ENCODE measurements around the gene SLC13A3. TPM values are rescaled to one million over a fixed set of nuclear protein-coding genes. Genes with fewer than 3 reads are reported as not detected.

The SLC13A3 gene
- total RNA-seq, 4 donors from 2014 or later, result 5.7 to 11.6 (median 9.3) TPM

DNA sequence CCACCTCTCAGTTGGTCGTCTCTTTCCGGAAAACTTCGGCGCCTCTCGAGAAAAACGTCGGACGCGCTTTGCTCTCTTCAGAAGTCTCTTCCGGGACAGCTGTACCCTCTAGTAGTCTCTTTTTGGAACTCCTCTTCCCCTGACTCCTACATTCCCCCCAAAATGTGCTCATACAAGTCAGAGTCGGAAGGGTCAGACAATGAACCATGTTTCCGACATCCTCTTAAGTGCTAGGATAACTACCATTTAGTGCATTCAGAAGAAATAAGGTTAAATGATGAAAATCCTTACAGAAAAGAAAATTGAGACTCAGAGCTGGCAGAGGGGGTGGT, 38.5 kb upstream of the SLC13A3 start:
- Histone ChIP-seq H3K4me3 (peak overlapping the region; percentile 0 to 89 (median 82)), H3K36me3 (peaks cover 0 to 22% (median 0%) of the 10 kb centered on the region in 3 donors), H3K27ac (peak overlapping the region; percentile 70 to 95 (median 84)), H3K4me1 (peaks cover 0 to 38% (median 18%) of the 10 kb centered on the region in 4 donors), H3K9me3 (no peaks in the 10 kb centered on the region), H3K27me3 (no peaks in the 10 kb centered on the region)
- 0% methylated on average over 12 of the region's 12 CpGs for WGBS, 2 donors
- DNase-seq (ENCODE audit: low spot score in 2 of 2), result no peak
- TF ChIP-seq POLR2A (IDR thresholded peaks at IDR 0.05) (no peak), EP300 (IDR thresholded peaks at IDR 0.05) (no peak)
- TF ChIP-seq, protein P1, sequence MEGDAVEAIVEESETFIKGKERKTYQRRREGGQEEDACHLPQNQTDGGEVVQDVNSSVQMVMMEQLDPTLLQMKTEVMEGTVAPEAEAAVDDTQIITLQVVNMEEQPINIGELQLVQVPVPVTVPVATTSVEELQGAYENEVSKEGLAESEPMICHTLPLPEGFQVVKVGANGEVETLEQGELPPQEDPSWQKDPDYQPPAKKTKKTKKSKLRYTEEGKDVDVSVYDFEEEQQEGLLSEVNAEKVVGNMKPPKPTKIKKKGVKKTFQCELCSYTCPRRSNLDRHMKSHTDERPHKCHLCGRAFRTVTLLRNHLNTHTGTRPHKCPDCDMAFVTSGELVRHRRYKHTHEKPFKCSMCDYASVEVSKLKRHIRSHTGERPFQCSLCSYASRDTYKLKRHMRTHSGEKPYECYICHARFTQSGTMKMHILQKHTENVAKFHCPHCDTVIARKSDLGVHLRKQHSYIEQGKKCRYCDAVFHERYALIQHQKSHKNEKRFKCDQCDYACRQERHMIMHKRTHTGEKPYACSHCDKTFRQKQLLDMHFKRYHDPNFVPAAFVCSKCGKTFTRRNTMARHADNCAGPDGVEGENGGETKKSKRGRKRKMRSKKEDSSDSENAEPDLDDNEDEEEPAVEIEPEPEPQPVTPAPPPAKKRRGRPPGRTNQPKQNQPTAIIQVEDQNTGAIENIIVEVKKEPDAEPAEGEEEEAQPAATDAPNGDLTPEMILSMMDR (IDR thresholded peaks at IDR 0.05), result no peak

DNA sequence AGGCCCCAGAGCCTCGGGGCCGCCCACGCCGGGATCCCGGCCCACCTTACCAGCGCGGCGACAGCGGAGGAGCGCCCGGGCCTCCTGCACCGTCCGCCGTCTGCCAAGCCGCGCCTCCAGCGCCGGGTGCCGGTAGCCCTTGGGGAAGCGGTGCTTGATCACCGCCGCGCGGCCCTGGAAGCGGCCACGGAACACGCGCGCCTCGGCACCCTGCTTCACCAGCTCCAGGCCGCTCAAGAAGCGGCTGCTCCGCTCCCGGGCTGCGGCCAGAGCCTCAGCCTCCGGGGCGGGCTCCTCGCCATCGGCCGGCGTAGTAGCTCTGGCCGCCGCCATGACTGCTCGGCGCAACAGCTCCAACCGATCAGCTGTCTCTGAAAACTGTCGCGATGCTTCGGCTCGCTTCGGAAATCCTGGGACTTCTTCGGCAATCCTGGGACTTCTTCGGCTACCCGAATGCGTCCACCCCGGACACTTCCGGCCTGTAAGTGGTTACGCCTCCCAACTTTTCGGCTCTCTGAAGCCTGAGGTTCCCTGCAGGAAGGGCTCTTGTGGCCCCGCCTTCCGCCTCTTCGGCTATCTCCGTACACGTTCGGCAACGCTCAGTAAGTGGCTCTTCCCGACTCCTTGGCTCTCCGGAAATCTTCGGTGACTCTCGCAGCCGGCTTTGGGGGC, 38.0 kb upstream of the SLC13A3 start, which contains the start of gene TP53RK:
Gene TP53RK, minus strand, starts transcription at position 363 of the 672 bp plus-strand sequence. Its CDS starts 30 bp downstream, at position 333.
- peak; percentile 97 to 99 for DNase-seq (ENCODE audit: low spot score in 2 of 2)
- H3K9me3 ChIP-seq, result no peaks in the 10 kb centered on the region
- H3K27me3 ChIP-seq, result no peaks in the 10 kb centered on the region
- H3K36me3 ChIP-seq, result peaks cover 0 to 24% (median 0%) of the 10 kb centered on the region in 3 donors
- TF ChIP-seq POLR2A (IDR thresholded peaks at IDR 0.05), result peak; percentile 90 to 91
- TF ChIP-seq, protein P1 (IDR thresholded peaks at IDR 0.05), result peak; percentile 24 to 90 (median 38)
- TF ChIP-seq EP300 (IDR thresholded peaks at IDR 0.05), result peak; percentile 57 to 89
- H3K4me1 ChIP-seq, result peaks cover 0 to 42% (median 18%) of the 10 kb centered on the region in 4 donors
- H3K27ac ChIP-seq, result peak within 1 kb of the TSS; percentile 70 to 95 (median 92)
- peak within 1 kb of the TSS; percentile 76 to 89 (median 82) for H3K4me3 ChIP-seq
- 1% methylated on average over 37 to 56 of the region's 71 CpGs for WGBS, 2 donors

DNA sequence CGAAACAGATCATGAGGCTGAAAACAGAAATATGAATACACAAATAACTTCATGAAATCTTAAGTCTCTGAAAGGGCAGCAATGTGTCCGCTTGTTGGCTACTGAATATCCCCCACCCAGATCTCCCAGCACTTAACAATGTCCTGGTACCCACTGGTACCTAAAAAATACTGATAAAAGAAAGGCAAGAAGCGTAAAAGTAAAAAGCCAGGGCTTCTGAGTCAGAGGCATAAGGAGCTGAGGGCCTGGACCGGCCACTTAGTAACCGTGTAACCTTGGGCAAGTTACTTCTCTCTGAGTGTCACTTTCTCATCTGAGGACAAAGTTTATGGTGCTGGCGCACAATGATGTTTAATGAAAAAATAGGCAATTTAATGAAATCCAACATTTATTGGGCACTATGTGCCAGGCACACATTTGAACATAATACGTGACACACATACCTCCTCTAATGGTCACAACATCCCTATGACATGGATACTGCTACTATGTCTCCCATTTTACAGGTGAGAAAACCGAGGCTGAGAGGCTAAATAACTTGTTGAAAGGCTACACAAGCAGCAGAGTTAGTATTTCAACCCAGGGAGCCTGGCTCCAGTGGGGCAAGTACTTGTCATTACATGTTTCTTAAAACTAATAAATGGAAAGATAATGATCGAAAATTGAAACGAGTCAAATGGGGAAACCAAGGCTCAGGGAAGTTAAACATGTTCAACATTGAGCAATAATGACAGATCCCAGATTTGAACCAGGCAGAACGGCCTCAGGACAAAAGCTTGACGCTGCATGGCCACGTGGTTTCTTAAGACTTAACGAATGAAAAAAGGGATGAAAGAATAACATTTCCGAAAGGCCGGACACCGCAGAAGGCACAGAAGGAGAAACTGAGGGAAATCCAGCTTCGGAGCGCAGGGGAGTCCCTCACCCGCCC, 37.2 kb upstream of the SLC13A3 start:
- Histone ChIP-seq H3K4me3 (peak overlapping the region; percentile 76 to 89 (median 82)), H3K36me3 (peaks cover 0 to 24% (median 0%) of the 10 kb centered on the region in 3 donors), H3K27me3 (no peaks in the 10 kb centered on the region), H3K27ac (peak overlapping the region; percentile 68 to 95 (median 92)), H3K9me3 (no peaks in the 10 kb centered on the region), H3K4me1 (peaks cover 0 to 49% (median 21%) of the 10 kb centered on the region in 4 donors)
- TF ChIP-seq, protein P1 (IDR thresholded peaks at IDR 0.05), result no peak
- TF ChIP-seq EP300 (IDR thresholded peaks at IDR 0.05) (no peak), POLR2A (IDR thresholded peaks at IDR 0.05) (no peak)
- peak in 1 of 2 donors; percentile 23 for DNase-seq (ENCODE audit: low spot score in 2 of 2)
- 14 to 15% methylated on average over 20 of the region's 20 CpGs for WGBS, 2 donors

DNA sequence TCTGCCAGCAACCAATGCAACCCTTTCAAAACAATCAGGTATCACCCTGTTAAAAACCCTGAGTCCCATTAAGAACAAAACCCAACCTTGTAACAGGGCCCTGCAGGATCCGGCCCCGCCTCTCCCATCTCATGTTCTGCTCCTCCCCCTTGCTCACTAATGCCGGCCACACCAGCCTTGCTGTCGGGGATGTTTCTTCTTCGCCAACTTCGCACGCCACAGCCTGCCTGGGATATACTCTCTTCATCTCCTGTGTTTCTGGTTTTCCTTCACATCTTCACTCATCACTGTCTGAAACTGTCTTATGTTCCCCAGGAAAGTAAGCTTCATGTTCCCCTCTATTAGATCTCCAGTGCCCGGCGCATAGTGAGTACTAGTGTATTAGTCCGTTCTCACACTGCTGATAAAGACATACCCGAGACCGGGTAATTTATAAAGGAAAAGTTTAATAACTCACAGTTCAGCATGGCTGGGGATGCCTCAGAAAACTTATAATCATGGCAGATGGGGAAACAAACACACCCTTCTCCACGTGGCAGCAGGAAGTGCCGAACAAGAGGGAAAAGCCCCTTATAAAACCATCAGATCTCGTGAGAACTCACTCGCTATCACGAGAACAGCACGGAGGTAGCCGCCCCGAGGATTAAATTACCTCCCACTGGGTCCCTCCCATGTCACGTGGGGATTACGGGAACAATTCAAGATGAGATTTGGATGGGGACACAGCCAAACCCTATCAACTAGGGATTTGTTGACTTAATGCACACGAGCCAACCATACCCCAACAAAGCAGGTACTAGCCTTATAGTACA, 32.9 kb upstream of the SLC13A3 start:
- peaks cover 0 to 29% (median 0%) of the 10 kb centered on the region in 3 donors for H3K36me3 ChIP-seq
- peak; percentile 27 to 32 for DNase-seq (ENCODE audit: low spot score in 2 of 2)
- H3K9me3 ChIP-seq, result no peaks in the 10 kb centered on the region
- peaks cover 0 to 60% (median 25%) of the 10 kb centered on the region in 4 donors for H3K4me1 ChIP-seq
- peak overlapping the region in 2 of 4 donors; percentile 20 to 38 for H3K4me3 ChIP-seq
- peak overlapping the region in 2 of 4 donors; percentile 63 to 70 for H3K27ac ChIP-seq
- 26 to 29% methylated on average over 23 of the region's 23 CpGs for WGBS, 2 donors
- no peak for TF ChIP-seq EP300 (IDR thresholded peaks at IDR 0.05)
- TF ChIP-seq, protein P1 (IDR thresholded peaks at IDR 0.05), result no peak
- no peak for TF ChIP-seq POLR2A (IDR thresholded peaks at IDR 0.05)
- H3K27me3 ChIP-seq, result no peaks in the 10 kb centered on the region

All from tibial nerve (tissue), 4 donors.